ENCODE results near the gene MITF.

DNA sequence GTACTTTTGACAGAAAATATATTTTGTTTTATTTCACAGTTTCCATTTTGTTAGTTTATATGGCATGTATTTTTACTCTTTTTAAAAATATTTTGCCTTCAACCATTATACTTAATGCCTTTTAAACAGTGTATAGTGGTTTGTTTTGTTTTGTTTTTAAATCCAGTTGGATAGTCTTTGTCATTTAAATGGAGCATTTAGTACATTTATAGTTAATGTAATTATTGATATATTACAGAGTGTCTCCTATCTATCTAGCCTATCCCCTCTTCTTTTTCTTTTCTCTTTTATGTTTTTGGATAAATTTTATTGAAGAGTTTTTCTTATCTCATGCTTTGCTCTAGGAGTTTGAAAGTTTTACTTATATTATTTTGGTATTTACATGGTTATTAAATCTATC lies 263.9 kb downstream of the MITF start:
- no peak for TF ChIP-seq EZH2 (IDR thresholded peaks at IDR 0.05)
- TF ChIP-seq, protein P1, sequence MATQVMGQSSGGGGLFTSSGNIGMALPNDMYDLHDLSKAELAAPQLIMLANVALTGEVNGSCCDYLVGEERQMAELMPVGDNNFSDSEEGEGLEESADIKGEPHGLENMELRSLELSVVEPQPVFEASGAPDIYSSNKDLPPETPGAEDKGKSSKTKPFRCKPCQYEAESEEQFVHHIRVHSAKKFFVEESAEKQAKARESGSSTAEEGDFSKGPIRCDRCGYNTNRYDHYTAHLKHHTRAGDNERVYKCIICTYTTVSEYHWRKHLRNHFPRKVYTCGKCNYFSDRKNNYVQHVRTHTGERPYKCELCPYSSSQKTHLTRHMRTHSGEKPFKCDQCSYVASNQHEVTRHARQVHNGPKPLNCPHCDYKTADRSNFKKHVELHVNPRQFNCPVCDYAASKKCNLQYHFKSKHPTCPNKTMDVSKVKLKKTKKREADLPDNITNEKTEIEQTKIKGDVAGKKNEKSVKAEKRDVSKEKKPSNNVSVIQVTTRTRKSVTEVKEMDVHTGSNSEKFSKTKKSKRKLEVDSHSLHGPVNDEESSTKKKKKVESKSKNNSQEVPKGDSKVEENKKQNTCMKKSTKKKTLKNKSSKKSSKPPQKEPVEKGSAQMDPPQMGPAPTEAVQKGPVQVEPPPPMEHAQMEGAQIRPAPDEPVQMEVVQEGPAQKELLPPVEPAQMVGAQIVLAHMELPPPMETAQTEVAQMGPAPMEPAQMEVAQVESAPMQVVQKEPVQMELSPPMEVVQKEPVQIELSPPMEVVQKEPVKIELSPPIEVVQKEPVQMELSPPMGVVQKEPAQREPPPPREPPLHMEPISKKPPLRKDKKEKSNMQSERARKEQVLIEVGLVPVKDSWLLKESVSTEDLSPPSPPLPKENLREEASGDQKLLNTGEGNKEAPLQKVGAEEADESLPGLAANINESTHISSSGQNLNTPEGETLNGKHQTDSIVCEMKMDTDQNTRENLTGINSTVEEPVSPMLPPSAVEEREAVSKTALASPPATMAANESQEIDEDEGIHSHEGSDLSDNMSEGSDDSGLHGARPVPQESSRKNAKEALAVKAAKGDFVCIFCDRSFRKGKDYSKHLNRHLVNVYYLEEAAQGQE (IDR thresholded peaks at IDR 0.05; ENCODE audit: low read depth), result no peak
- TF ChIP-seq, protein P2, sequence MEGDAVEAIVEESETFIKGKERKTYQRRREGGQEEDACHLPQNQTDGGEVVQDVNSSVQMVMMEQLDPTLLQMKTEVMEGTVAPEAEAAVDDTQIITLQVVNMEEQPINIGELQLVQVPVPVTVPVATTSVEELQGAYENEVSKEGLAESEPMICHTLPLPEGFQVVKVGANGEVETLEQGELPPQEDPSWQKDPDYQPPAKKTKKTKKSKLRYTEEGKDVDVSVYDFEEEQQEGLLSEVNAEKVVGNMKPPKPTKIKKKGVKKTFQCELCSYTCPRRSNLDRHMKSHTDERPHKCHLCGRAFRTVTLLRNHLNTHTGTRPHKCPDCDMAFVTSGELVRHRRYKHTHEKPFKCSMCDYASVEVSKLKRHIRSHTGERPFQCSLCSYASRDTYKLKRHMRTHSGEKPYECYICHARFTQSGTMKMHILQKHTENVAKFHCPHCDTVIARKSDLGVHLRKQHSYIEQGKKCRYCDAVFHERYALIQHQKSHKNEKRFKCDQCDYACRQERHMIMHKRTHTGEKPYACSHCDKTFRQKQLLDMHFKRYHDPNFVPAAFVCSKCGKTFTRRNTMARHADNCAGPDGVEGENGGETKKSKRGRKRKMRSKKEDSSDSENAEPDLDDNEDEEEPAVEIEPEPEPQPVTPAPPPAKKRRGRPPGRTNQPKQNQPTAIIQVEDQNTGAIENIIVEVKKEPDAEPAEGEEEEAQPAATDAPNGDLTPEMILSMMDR (IDR thresholded peaks at IDR 0.05 in 2 of 3, conservative IDR thresholded peaks at IDR 0.05 in 1 of 3; ENCODE audit: borderline replicate concordance in 1 of 3, insufficient read depth in 1 of 3, low read depth in 2 of 3, low read length in 2 of 3), result no peak

All from HCT116 (cell line).